ENCODE results near the gene IRS2. TPM values are rescaled to one million over a fixed set of nuclear protein-coding genes. Genes with fewer than 3 reads are reported as not detected.

Gene IRS2
- total and polyA plus RNA-seq, 2 donors (not counting 3 experiments of a cell fraction or from before 2014, with no cell fraction given), result 1.6 to 4.4 TPM

- FAIRE-seq (no peak), DNase-seq (ENCODE audit: low read depth, low spot score) (no peak)
- CTCF ChIA-PET, result no interaction called here
- Histone ChIP-seq H4K20me1 (replicated peaks; ENCODE audit: control insufficient read depth, extremely low read depth, insufficient read depth, low read length) (no peaks in the 10 kb centered on the region), H3K9me3 (replicated peaks; ENCODE audit: control insufficient read depth, insufficient read depth, low read length) (no peaks in the 10 kb centered on the region), H3K9ac (replicated peaks; ENCODE audit: extremely low read depth, insufficient read depth, low read length) (no peak overlapping the region), H2AFZ (ENCODE audit: low read depth, low read length) (no peak overlapping the region), H3K4me3 (replicated peaks in 1 of 3; ENCODE audit: insufficient read depth in 1 of 3, low read depth in 1 of 3, low read length in 3 of 3) (no peak overlapping the region), H3K27me3 (ENCODE audit: control insufficient read depth in 2 of 2, insufficient read depth in 2 of 2, low read length in 2 of 2) (no peaks in the 10 kb centered on the region), H3K36me3 (ENCODE audit: control insufficient read depth in 2 of 2, extremely low read depth in 1 of 2, insufficient read depth in 2 of 2, low read length in 2 of 2) (no peaks in the 10 kb centered on the region), H3K9me1 (replicated peaks; ENCODE audit: control insufficient read depth, extremely low read depth, insufficient read depth, low read length) (no peaks in the 10 kb centered on the region), H3K4me1 (ENCODE audit: control insufficient read depth, extremely low read depth, insufficient read depth, low read length) (no peaks in the 10 kb centered on the region), H3K27ac (ENCODE audit: insufficient read depth, low read depth, low read length) (no peak overlapping the region), H3K4me2 (ENCODE audit: insufficient read depth, low read length) (no peak overlapping the region), H3K79me2 (ENCODE audit: control insufficient read depth, insufficient read depth, low read length) (no peaks in the 10 kb centered on the region)
- TF ChIP-seq MYC (IDR thresholded peaks at IDR 0.05; ENCODE audit: low read depth, low read length), result no peak
- no peak for TF ChIP-seq EZH2 (IDR thresholded peaks at IDR 0.05; ENCODE audit: borderline replicate concordance, low read depth, low read length, severe bottlenecking)
- no peak for TF ChIP-seq GATA2 (IDR thresholded peaks at IDR 0.05; ENCODE audit: insufficient read depth, insufficient read length, low read depth, low read length)
- no peak for TF ChIP-seq POLR2A (IDR thresholded peaks at IDR 0.05; ENCODE audit: low read depth, low read length)
- no peak for TF ChIP-seq JUN (IDR thresholded peaks at IDR 0.05; ENCODE audit: borderline replicate concordance, insufficient read depth, insufficient read length, low read depth)
- intact Hi-C loops (cut with micrococcal nuclease) (loop anchor here (5.0 kb wide), 1 partner anchor 778 kb away; no protein-coding TSS in a partner anchor), dilution Hi-C loops (cut with MboI; ENCODE audit: extremely low pct_ligation_motif_present, low sequenced_read_pairs) (no loop called here)
- POLR2A ChIA-PET, result no interaction called here
- no TSS peak for BruUV-seq (replicated peaks)
Observed at GRCh38 chr13:109740121-109740520, 46.3 kb downstream of the IRS2 start.

GRCh38 chr13:109738298-109738746 is 48.1 kb downstream of the IRS2 start:
- no peak overlapping the region for H3K4me2 ChIP-seq (ENCODE audit: insufficient read depth, low read length)
- H3K4me3 ChIP-seq (replicated peaks in 1 of 3; ENCODE audit: insufficient read depth in 1 of 3, low read depth in 1 of 3, low read length in 3 of 3), result no peak overlapping the region
- TF ChIP-seq CTCF (IDR thresholded peaks at IDR 0.05; ENCODE audit: extremely low read depth in 1 of 2, insufficient read depth in 1 of 2, low read depth in 1 of 2, low read length in 2 of 2), result no peak
- TF ChIP-seq MYC (IDR thresholded peaks at IDR 0.05; ENCODE audit: low read depth, low read length), result no peak
- TF ChIP-seq JUN (IDR thresholded peaks at IDR 0.05; ENCODE audit: borderline replicate concordance, insufficient read depth, insufficient read length, low read depth), result no peak
- no peak for TF ChIP-seq EZH2 (IDR thresholded peaks at IDR 0.05; ENCODE audit: borderline replicate concordance, low read depth, low read length, severe bottlenecking)
- TF ChIP-seq GATA2 (IDR thresholded peaks at IDR 0.05; ENCODE audit: insufficient read depth, insufficient read length, low read depth, low read length), result no peak
- TF ChIP-seq POLR2A (IDR thresholded peaks at IDR 0.05; ENCODE audit: low read depth, low read length), result no peak
- no peak for TF ChIP-seq POLR2AphosphoS5 (IDR thresholded peaks at IDR 0.05; ENCODE audit: insufficient read depth, low read depth, low read length)
- TF ChIP-seq MAX (IDR thresholded peaks at IDR 0.05; ENCODE audit: insufficient read depth, insufficient read length), result no peak
- TF ChIP-seq FOS (IDR thresholded peaks at IDR 0.05; ENCODE audit: borderline replicate concordance, insufficient read depth, low read length), result no peak
- H3K9me1 ChIP-seq (replicated peaks; ENCODE audit: control insufficient read depth, extremely low read depth, insufficient read depth, low read length), result no peaks in the 10 kb centered on the region
- FAIRE-seq, result no peak
- BruUV-seq (replicated peaks), result no TSS peak
- ChIA-PET POLR2A (no interaction called here), CTCF (no interaction called here)
- no peak overlapping the region for H3K9ac ChIP-seq (replicated peaks; ENCODE audit: extremely low read depth, insufficient read depth, low read length)
- H3K27ac ChIP-seq (ENCODE audit: insufficient read depth, low read depth, low read length), result no peak overlapping the region
- H3K9me3 ChIP-seq (replicated peaks; ENCODE audit: control insufficient read depth, insufficient read depth, low read length), result no peaks in the 10 kb centered on the region
- H3K36me3 ChIP-seq (ENCODE audit: control insufficient read depth in 2 of 2, extremely low read depth in 1 of 2, insufficient read depth in 2 of 2, low read length in 2 of 2), result no peaks in the 10 kb centered on the region
- no peaks in the 10 kb centered on the region for H3K4me1 ChIP-seq (ENCODE audit: control insufficient read depth, extremely low read depth, insufficient read depth, low read length)
- H2AFZ ChIP-seq (ENCODE audit: low read depth, low read length), result no peak overlapping the region
- DNase-seq (ENCODE audit: low read depth, low spot score), result no peak
- dilution Hi-C loops (cut with MboI; ENCODE audit: extremely low pct_ligation_motif_present, low sequenced_read_pairs) (no loop called here), intact Hi-C loops (cut with micrococcal nuclease) (no loop called here)
- H4K20me1 ChIP-seq (replicated peaks; ENCODE audit: control insufficient read depth, extremely low read depth, insufficient read depth, low read length), result no peaks in the 10 kb centered on the region
- no peaks in the 10 kb centered on the region for H3K27me3 ChIP-seq (ENCODE audit: control insufficient read depth in 2 of 2, insufficient read depth in 2 of 2, low read length in 2 of 2)
- no peaks in the 10 kb centered on the region for H3K79me2 ChIP-seq (ENCODE audit: control insufficient read depth, insufficient read depth, low read length)
